Endodermal cell (in vitro differentiated cells): Measurements from ENCODE around the gene MKRN2. TPM values are rescaled to one million over a fixed set of nuclear protein-coding genes. Genes with fewer than 3 reads are reported as not detected.
A peak's percentile ranks its signal among the peaks of the same experiment; 100 is the strongest.

Experiments used
- DNase-seq: peaks from one replicate; pipeline ENCODE4 v3.0.0-alpha.2; 2017
- H3K27ac ChIP-seq: 2 replicates; pipeline ENCODE4 v1.5.1; 2013; ENCODE audit warnings: mild to moderate bottlenecking, low read depth, low read length, moderate library complexity
- H3K27me3 ChIP-seq: 2 replicates; pipeline ENCODE4 v1.6.1; 2013; ENCODE audit warnings: mild to moderate bottlenecking, low read length, moderate library complexity; ENCODE audit not compliant: insufficient read depth, control insufficient read depth, poor library complexity, severe bottlenecking
- H3K36me3 ChIP-seq: 2 replicates; pipeline ENCODE4 v1.7.0; 2013; ENCODE audit warnings: mild to moderate bottlenecking, low read length, moderate library complexity; ENCODE audit not compliant: control insufficient read depth, insufficient read depth
- H3K4me1 ChIP-seq: one replicate; pipeline ENCODE4 v1.7.0; 2013; ENCODE audit warnings: low read length; ENCODE audit not compliant: control insufficient read depth, insufficient read depth
- H3K4me3 ChIP-seq: 2 replicates; pipeline ENCODE4 v1.5.1; 2013; ENCODE audit warnings: mild to moderate bottlenecking, low read length, moderate library complexity
- H3K9ac ChIP-seq: 2 replicates; pipeline ENCODE4 v1.6.1; 2013; ENCODE audit warnings: mild to moderate bottlenecking, low read length, moderate library complexity; ENCODE audit not compliant: poor library complexity, severe bottlenecking; ENCODE audit errors: extremely low read depth
- H3K9me3 ChIP-seq: 2 replicates; pipeline ENCODE4 v1.6.1; 2013; ENCODE audit warnings: mild to moderate bottlenecking, low read length, moderate library complexity; ENCODE audit not compliant: control insufficient read depth
- H3K27ac Mint-ChIP-seq: 2 replicates; pipeline ENCODE4 v1.8.0; 2020; ENCODE audit warnings: mixed read lengths
- H3K27me3 Mint-ChIP-seq: 2 replicates; pipeline ENCODE4 v1.8.0; 2021; ENCODE audit warnings: mild to moderate bottlenecking, mixed read lengths; ENCODE audit not compliant: insufficient read depth
- H3K36me3 Mint-ChIP-seq: 2 replicates; pipeline ENCODE4 v1.8.0; 2020; ENCODE audit warnings: low read depth, mixed read lengths
- H3K4me1 Mint-ChIP-seq: 2 replicates; pipeline ENCODE4 v1.8.0; 2020; ENCODE audit warnings: mixed read lengths
- H3K4me3 Mint-ChIP-seq: 2 replicates; pipeline ENCODE4 v1.8.0; 2020; ENCODE audit warnings: mild to moderate bottlenecking, moderate library complexity, mixed read lengths
- H3K9me3 Mint-ChIP-seq: 2 replicates; pipeline ENCODE4 v1.8.0; 2020; ENCODE audit warnings: mild to moderate bottlenecking, mixed read lengths
- WGBS, 2 experiments: methylation state at CpG; one replicate each; pipeline versions ENCODE4 v1.1.5 to v1.1.7; 2013; ENCODE audit warnings: missing lambda C conversion rate in 2 of 2, mixed read lengths in 1 of 2; ENCODE audit not compliant: insufficient coverage in 1 of 2, insufficient read length in 1 of 2; 5-methylcytosine and 5-hydroxymethylcytosine counted together
- total RNA-seq, 2 donors: library from RNA; stranded (reverse); fragmentation: NEBNext Ultra II Directional in 1 of 2; extraction: Animal tissue kit (Norgen Biotek cat#: 25700) in 1 of 2; gene quantifications; 2 replicates in 1 of 2; 3 replicates in 1 of 2; pipeline ENCODE4 v1.2.1, GENCODE V29; 2021
- TF ChIP-seq, protein P1 (sequence below): fragments of 200-600 bp; sonication (generic); conservative IDR thresholded peaks from 2 replicates; pipeline ENCODE4 v1.5.0; 2021; ENCODE audit warnings: antibody characterized with exemption, mild to moderate bottlenecking

The MKRN2 gene
- total RNA-seq, 2 donors from 2014 or later, result 18.8 to 23.3 TPM

DNA sequence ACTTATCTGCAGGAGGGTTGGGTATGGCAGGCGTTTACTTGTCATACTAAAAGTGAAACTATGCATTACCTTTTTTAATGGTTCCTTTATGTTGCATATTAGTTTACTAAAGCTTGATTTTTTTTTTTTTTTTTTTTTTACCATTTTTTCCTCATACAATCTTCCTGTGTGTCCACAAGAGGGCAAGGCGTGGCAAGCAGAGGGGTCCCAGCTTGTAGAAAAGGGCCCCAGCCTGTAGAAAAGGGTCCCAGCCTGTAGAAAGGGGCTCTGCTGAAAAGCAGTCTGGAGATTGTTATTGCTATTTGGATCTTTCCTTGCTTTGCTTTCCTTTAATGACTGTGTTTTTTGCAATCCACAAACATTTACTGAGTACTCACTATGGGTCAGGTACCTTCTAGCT is 21.9 kb downstream of the MKRN2 start:
- peaks cover 77% of the 10 kb centered on the region for H3K36me3 Mint-ChIP-seq
- TF ChIP-seq, protein P1, sequence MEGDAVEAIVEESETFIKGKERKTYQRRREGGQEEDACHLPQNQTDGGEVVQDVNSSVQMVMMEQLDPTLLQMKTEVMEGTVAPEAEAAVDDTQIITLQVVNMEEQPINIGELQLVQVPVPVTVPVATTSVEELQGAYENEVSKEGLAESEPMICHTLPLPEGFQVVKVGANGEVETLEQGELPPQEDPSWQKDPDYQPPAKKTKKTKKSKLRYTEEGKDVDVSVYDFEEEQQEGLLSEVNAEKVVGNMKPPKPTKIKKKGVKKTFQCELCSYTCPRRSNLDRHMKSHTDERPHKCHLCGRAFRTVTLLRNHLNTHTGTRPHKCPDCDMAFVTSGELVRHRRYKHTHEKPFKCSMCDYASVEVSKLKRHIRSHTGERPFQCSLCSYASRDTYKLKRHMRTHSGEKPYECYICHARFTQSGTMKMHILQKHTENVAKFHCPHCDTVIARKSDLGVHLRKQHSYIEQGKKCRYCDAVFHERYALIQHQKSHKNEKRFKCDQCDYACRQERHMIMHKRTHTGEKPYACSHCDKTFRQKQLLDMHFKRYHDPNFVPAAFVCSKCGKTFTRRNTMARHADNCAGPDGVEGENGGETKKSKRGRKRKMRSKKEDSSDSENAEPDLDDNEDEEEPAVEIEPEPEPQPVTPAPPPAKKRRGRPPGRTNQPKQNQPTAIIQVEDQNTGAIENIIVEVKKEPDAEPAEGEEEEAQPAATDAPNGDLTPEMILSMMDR, result peak; percentile 59
- no peak for DNase-seq
- no peaks in the 10 kb centered on the region for H3K9me3 ChIP-seq
- H3K27me3 ChIP-seq, result no peaks in the 10 kb centered on the region
- H3K9me3 Mint-ChIP-seq, result no peaks in the 10 kb centered on the region
- H3K9ac ChIP-seq, result no peak overlapping the region
- H3K4me1 Mint-ChIP-seq, result no peaks in the 10 kb centered on the region
- H3K36me3 ChIP-seq, result peaks cover 83% of the 10 kb centered on the region
- no peaks in the 10 kb centered on the region for H3K4me1 ChIP-seq
- H3K27me3 Mint-ChIP-seq, result no peaks in the 10 kb centered on the region
- WGBS, 2 experiments, result 98% methylated on average over 2 of the region's 2 CpGs; no CpG with 5 or more reads in 1 of the 2 experiments
- no peak overlapping the region for H3K27ac ChIP-seq
- no peak overlapping the region for H3K4me3 Mint-ChIP-seq
- H3K27ac Mint-ChIP-seq, result no peak overlapping the region
- no peak overlapping the region for H3K4me3 ChIP-seq

DNA sequence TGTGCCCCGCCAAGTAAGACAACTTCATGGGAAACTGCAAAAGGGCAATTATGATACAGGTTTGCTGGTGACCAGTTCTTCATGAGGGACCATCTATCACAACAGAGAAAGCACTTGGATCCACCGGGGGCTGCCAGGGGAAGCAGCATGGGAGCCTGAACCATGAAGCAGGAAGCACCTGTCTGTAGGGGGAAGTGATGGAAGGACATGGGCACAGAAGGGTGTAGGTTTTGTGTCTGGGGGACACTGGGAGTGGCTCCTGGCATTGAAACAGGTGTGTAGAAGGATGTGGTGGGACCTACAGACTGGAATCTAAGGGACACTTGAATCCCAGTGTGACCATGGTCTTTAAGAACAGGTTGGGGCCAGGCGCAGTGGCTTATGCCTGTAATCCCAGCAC is 22.6 kb downstream of the MKRN2 start:
- H3K4me3 ChIP-seq, result no peak overlapping the region
- H3K27ac Mint-ChIP-seq, result peak overlapping the region; percentile 20
- no peaks in the 10 kb centered on the region for H3K27me3 Mint-ChIP-seq
- no peaks in the 10 kb centered on the region for H3K4me1 ChIP-seq
- no peaks in the 10 kb centered on the region for H3K9me3 Mint-ChIP-seq
- H3K9me3 ChIP-seq, result no peaks in the 10 kb centered on the region
- WGBS, 2 experiments, result 97 to 100% methylated on average over 3 of the region's 3 CpGs
- peaks cover 83% of the 10 kb centered on the region for H3K36me3 ChIP-seq
- no peak for DNase-seq
- no peak overlapping the region for H3K27ac ChIP-seq
- peaks cover 77% of the 10 kb centered on the region for H3K36me3 Mint-ChIP-seq
- H3K4me3 Mint-ChIP-seq, result no peak overlapping the region
- no peaks in the 10 kb centered on the region for H3K4me1 Mint-ChIP-seq
- no peaks in the 10 kb centered on the region for H3K27me3 ChIP-seq
- TF ChIP-seq, protein P1, result no peak
- H3K9ac ChIP-seq, result no peak overlapping the region

DNA sequence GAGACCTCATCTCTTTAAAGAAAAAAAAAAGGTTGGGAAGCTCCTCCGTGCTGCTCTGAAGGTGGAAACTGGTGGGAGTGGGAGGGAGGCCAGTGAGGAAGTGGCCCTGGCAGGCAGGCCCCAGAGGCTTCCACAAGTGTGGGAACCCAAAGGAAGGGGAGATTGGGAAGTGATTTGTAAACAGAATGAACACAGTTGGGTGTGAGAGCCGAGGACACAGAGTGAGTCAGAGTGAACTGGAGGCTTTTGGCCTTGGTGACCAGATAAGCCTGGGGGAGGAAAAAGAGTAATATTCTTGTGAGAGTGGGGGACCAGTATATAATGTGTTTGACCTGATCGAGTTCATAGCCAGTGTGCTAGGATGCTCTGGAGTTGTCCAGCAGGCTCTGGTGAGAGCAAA is 23.0 kb downstream of the MKRN2 start:
- Histone ChIP-seq H3K9ac (no peak overlapping the region), H3K4me3 (no peak overlapping the region), H3K36me3 (peaks cover 83% of the 10 kb centered on the region), H3K27ac (peak overlapping the region; percentile 49), H3K9me3 (no peaks in the 10 kb centered on the region), H3K4me1 (no peaks in the 10 kb centered on the region), H3K27me3 (no peaks in the 10 kb centered on the region)
- TF ChIP-seq, protein P1, result no peak
- no peaks in the 10 kb centered on the region for H3K9me3 Mint-ChIP-seq
- peaks cover 77% of the 10 kb centered on the region for H3K36me3 Mint-ChIP-seq
- 90 to 96% methylated on average over 3 of the region's 3 CpGs for WGBS, 2 experiments
- H3K27ac Mint-ChIP-seq, result no peak overlapping the region
- H3K27me3 Mint-ChIP-seq, result no peaks in the 10 kb centered on the region
- H3K4me3 Mint-ChIP-seq, result no peak overlapping the region
- DNase-seq, result no peak
- H3K4me1 Mint-ChIP-seq, result no peaks in the 10 kb centered on the region
